Thyroid gland (tissue), 4 donors: ENCODE data around the gene RUFY3. TPM values are rescaled to one million over a fixed set of nuclear protein-coding genes. Genes with fewer than 3 reads are reported as not detected.
"Not testable (repeated sequence)": the region's sequence is repeated elsewhere in the genome, so short reads cannot be mapped to it uniquely, and the experiment has no call there.

Experiments used
- DNase-seq, 2 donors: peaks; one replicate each; pipeline ENCODE4 v3.0.0-alpha.2; 2019
- H3K27ac ChIP-seq, 3 donors: fragments of 200-600 bp; sonication (generic); 1 replicate in 2 of 3; 2 replicates in 1 of 3; pipeline ENCODE4 v1.5.1; 2016 to 2019; ENCODE audit warnings: mild to moderate bottlenecking in 1 of 3, moderate library complexity in 1 of 3
- H3K27me3 ChIP-seq: fragments of 200-600 bp; sonication (generic); one replicate; pipeline ENCODE4 v1.5.1; 2019
- H3K36me3 ChIP-seq, 2 donors: fragments of 200-600 bp; sonication (generic); one replicate each; pipeline ENCODE4 v1.5.1; 2016 to 2019
- H3K4me1 ChIP-seq, 2 donors: fragments of 200-600 bp; sonication (generic); one replicate each; pipeline ENCODE4 v1.5.1; 2017 to 2019
- H3K4me3 ChIP-seq, 3 donors: fragments of 200-600 bp; sonication (generic); replicated peaks in 1 of 3; 1 replicate in 2 of 3; 2 replicates in 1 of 3; pipeline ENCODE4 v1.5.1; 2016; ENCODE audit warnings: mild to moderate bottlenecking in 1 of 3
- H3K9me3 ChIP-seq: fragments of 200-600 bp; sonication (generic); one replicate; pipeline ENCODE4 v1.5.1; 2017
- POLR2A ChIP-seq, 2 donors: fragments of 450-650 bp; IDR thresholded peaks; one replicate each; pipeline ENCODE4 v1.6.1; 2017; ENCODE audit warnings: antibody characterized with exemption in 2 of 2, mild to moderate bottlenecking in 2 of 2, moderate library complexity in 1 of 2
- WGBS, 2 donors: methylation state at CpG; one replicate each; pipeline ENCODE4 v1.1.5; 2017; 5-methylcytosine and 5-hydroxymethylcytosine counted together
- intact Hi-C: fragments of 100-400 bp; cut with DNase I; formaldehyde crosslinking; loops from one replicate; pipeline ENCODE4 v1.15.1; 2023
- total RNA-seq, 4 donors: library from RNA; depleted of rRNA; stranded (reverse); fragments of >200 nt; gene quantifications; one replicate each; pipeline ENCODE4 v1.2.3, GENCODE V29; 2016
- TF ChIP-seq, protein P1 (sequence below), 6 experiments: fragments of 200-600 bp in 3 of 6; fragments of 450-650 bp in 3 of 6; sonication (generic) in 3 of 6; IDR thresholded peaks; one replicate each; pipeline ENCODE4 v1.5.1; 2016 to 2019; ENCODE audit warnings: antibody characterized with exemption in 6 of 6, mild to moderate bottlenecking in 2 of 6, inconsistent platforms in 1 of 6, moderate library complexity in 1 of 6

RUFY3 gene
- total RNA-seq, 4 donors from 2014 or later = 148 to 242 (median 155) TPM

DNA sequence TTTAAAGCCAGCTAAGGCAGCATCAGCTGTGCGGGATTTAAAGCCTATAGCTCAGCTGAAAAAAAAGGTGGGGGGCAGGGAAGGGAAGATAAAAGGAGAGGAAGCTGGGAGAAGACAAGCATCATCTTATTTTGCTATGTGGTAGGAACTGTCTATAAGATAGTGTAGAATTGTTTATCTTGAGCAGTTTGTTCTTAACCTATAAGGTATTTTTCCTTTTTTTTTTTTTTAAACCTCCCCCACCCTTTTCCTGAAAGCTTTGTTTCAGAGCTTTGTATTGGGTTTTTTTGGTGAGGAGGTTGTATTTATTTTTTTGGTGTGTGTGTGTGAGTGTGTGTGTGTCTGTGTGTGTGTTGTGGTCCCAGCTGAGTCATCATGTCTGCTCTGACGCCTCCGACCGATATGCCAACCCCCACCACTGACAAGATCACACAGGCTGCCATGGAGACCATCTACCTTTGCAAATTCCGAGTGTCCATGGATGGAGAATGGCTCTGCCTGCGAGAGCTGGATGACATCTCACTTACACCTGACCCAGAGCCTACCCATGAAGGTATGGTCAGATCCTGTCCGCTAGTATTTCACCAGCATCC lies 531 bp downstream of the RUFY3 start:
- intact Hi-C loops = no loop called here
- H3K4me3 ChIP-seq = peak overlapping the region in 1 of 3 donors; percentile 10
- no peak for DNase-seq
- peak overlapping the region; percentile 47 to 55 (median 54) for H3K27ac ChIP-seq
- no peaks in the 10 kb centered on the region for H3K27me3 ChIP-seq
- no peak for TF ChIP-seq POLR2A (IDR thresholded peaks at IDR 0.05)
- TF ChIP-seq, protein P1, sequence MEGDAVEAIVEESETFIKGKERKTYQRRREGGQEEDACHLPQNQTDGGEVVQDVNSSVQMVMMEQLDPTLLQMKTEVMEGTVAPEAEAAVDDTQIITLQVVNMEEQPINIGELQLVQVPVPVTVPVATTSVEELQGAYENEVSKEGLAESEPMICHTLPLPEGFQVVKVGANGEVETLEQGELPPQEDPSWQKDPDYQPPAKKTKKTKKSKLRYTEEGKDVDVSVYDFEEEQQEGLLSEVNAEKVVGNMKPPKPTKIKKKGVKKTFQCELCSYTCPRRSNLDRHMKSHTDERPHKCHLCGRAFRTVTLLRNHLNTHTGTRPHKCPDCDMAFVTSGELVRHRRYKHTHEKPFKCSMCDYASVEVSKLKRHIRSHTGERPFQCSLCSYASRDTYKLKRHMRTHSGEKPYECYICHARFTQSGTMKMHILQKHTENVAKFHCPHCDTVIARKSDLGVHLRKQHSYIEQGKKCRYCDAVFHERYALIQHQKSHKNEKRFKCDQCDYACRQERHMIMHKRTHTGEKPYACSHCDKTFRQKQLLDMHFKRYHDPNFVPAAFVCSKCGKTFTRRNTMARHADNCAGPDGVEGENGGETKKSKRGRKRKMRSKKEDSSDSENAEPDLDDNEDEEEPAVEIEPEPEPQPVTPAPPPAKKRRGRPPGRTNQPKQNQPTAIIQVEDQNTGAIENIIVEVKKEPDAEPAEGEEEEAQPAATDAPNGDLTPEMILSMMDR (IDR thresholded peaks at IDR 0.05) = no peak
- H3K36me3 ChIP-seq = no peaks in the 10 kb centered on the region
- H3K4me1 ChIP-seq = peaks cover 21 to 46% of the 10 kb centered on the region in 2 donors
- 72 to 78% methylated on average over 7 of the region's 7 CpGs for WGBS, 2 donors
- H3K9me3 ChIP-seq = no peaks in the 10 kb centered on the region

DNA sequence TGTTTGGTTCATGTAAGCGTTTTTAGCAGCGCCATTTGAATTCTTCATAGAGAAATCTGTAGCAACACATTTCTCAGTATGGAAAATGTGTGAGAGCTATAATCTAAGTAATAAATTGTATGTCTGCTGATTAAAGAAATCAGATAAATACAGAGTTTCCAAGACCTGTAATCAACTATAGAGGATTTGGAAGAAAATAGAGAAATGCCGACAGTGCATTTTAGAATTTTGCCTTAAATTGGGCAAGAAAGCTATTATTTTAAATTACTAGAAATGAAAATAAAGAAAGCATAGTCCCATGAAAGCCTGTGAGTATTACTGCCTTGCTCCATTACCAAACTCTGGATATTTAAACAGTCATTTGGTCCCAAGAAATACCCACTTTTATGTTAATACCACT lies 2.7 kb downstream of the RUFY3 start:
- no peak for TF ChIP-seq POLR2A (IDR thresholded peaks at IDR 0.05)
- TF ChIP-seq, protein P1 (IDR thresholded peaks at IDR 0.05) = no peak
- intact Hi-C loops = no loop called here
- no peak overlapping the region for H3K27ac ChIP-seq
- H3K4me1 ChIP-seq = peaks cover 20 to 51% of the 10 kb centered on the region in 2 donors
- WGBS, 2 donors = 83 to 97% methylated on average over 3 of the region's 3 CpGs
- H3K4me3 ChIP-seq = no peak overlapping the region
- no peaks in the 10 kb centered on the region for H3K27me3 ChIP-seq
- H3K9me3 ChIP-seq = no peaks in the 10 kb centered on the region
- no peak for DNase-seq
- no peaks in the 10 kb centered on the region for H3K36me3 ChIP-seq

DNA sequence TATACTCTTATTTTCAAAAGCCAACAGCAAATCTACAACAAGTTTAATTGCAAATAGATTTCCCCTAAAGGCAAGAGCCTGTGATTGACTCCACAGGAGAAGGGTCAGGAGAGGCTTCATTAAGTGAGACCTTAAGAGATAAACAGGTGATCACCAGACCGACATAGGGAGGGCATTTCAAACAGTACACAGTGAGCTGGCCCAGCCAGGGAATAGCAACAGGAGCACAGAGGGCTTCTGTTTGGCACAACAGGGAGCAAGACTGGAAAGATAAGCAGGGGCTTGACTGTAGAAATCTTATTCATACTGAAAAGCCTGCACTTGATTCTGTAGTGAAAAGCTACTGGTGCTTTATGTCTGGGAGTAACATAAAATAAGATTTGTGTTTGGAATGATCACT lies 3.9 kb downstream of the RUFY3 start:
- Histone ChIP-seq H3K27ac (no peak overlapping the region), H3K4me1 (peaks cover 20 to 39% of the 10 kb centered on the region in 2 donors), H3K27me3 (no peaks in the 10 kb centered on the region), H3K36me3 (no peaks in the 10 kb centered on the region), H3K4me3 (no peak overlapping the region), H3K9me3 (no peaks in the 10 kb centered on the region)
- DNase-seq = no peak
- TF ChIP-seq POLR2A (IDR thresholded peaks at IDR 0.05) = no peak
- TF ChIP-seq, protein P1 (IDR thresholded peaks at IDR 0.05) = no peak
- intact Hi-C loops = no loop called here
- WGBS, 2 donors = 61 to 83% methylated on average over 1 of the region's 1 CpG

DNA sequence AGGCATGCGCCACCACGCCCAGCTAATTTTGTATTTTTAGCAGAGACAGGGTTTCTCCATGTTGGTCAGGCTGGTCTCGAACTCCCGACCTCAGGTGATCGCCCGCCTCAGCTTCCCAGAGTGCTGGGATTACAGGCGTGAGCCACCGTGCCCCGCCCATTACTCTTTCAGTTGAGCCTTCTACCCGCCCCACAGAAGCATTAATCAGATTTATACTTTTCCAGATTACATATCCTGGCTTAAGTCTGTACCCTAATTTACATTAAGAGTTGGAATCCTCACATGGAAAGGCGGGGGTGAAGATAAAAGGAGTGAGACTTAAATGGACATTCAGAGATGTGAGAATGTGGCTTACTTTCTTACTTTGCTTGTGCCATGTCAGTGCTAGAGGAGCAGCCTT lies 4.8 kb downstream of the RUFY3 start:
- H3K9me3 ChIP-seq, H3K27me3 ChIP-seq, DNase-seq, H3K4me3 ChIP-seq, H3K36me3 ChIP-seq, intact Hi-C loops, H3K27ac ChIP-seq: not testable (repeated sequence)
- H3K4me1 ChIP-seq = peaks cover 17 to 37% of the 10 kb centered on the region in 2 donors
- 94 to 99% methylated on average over 11 of the region's 11 CpGs for WGBS, 2 donors

DNA sequence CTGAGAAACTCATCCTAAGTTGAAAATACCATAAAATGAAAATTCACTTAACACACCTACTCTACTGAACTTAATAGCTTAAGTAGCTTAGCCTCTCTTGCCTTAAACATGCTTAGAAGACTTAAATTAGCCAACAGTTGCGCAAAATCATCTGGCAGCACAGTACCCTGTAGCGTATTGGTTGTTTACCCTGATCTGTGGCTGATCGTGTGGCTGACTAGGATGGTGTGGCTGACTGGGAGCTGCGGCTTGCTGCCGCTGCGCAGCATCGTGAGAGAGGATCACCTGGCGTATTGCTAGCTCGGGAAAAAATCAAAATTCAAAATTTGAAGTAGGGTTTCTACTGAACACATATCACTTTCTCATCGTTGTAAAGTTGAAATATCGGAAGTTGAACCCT lies 6.3 kb downstream of the RUFY3 start:
- Histone ChIP-seq H3K36me3 (no peaks in the 10 kb centered on the region), H3K9me3 (no peaks in the 10 kb centered on the region), H3K27me3 (no peaks in the 10 kb centered on the region), H3K27ac (no peak overlapping the region), H3K4me3 (no peak overlapping the region), H3K4me1 (peaks cover 17 to 33% of the 10 kb centered on the region in 2 donors)
- intact Hi-C loops = no loop called here
- DNase-seq = no peak
- TF ChIP-seq, protein P1 (IDR thresholded peaks at IDR 0.05) = no peak
- no peak for TF ChIP-seq POLR2A (IDR thresholded peaks at IDR 0.05)
- 88 to 91% methylated on average over 11 of the region's 11 CpGs for WGBS, 2 donors
